OCI-LY1 (cell line): ENCODE measurements around the gene FAT2.

Experiments used
- H2AFZ ChIP-seq: fragments of 200-600 bp; sonication (generic), shearing (Covaris generic); 2 replicates; pipeline ENCODE4 v1.6.0; 2014; ENCODE audit warnings: antibody characterized with exemption, mild to moderate bottlenecking, low read length
- H3F3A ChIP-seq: fragments of 200-600 bp; sonication (generic), shearing (Covaris generic); 2 replicates; pipeline ENCODE4 v1.6.0; 2014; ENCODE audit warnings: mild to moderate bottlenecking, antibody characterized with exemption, low read length, moderate library complexity; ENCODE audit not compliant: insufficient read depth
- H3K27ac ChIP-seq: fragments of 200-600 bp; sonication (generic); 2 replicates; pipeline ENCODE4 v1.5.1; 2014; ENCODE audit warnings: low read length, mixed run types, mild to moderate bottlenecking, low read depth; ENCODE audit not compliant: poor library complexity, severe bottlenecking
- H3K27me3 ChIP-seq: fragments of 200-600 bp; sonication (generic); 2 replicates; pipeline ENCODE4 v1.6.0; 2014; ENCODE audit warnings: antibody characterized with exemption, mild to moderate bottlenecking, low read length, moderate library complexity; ENCODE audit not compliant: insufficient read depth
- H3K36me3 ChIP-seq: fragments of 200-600 bp; sonication (generic); 2 replicates; pipeline ENCODE4 v1.6.1; 2014; ENCODE audit warnings: mild to moderate bottlenecking, antibody characterized with exemption, low read length, moderate library complexity, mixed read lengths; ENCODE audit not compliant: insufficient read depth
- H3K4me1 ChIP-seq: fragments of 200-600 bp; sonication (generic); 2 replicates; pipeline ENCODE4 v1.5.1; 2014; ENCODE audit warnings: mild to moderate bottlenecking, low read length, moderate library complexity; ENCODE audit not compliant: insufficient read depth, severe bottlenecking
- H3K4me2 ChIP-seq: fragments of 200-600 bp; sonication (generic), shearing (Covaris generic); 2 replicates; pipeline ENCODE4 v1.6.1; 2014; ENCODE audit warnings: low read length
- H3K4me3 ChIP-seq: fragments of 200-600 bp; sonication (generic); 2 replicates; pipeline ENCODE4 v1.5.1; 2014; ENCODE audit warnings: low read length, low read depth, mild to moderate bottlenecking, mixed read lengths; ENCODE audit not compliant: poor library complexity, severe bottlenecking
- H3K79me2 ChIP-seq: fragments of 200-600 bp; shearing (Covaris generic); 2 replicates; pipeline ENCODE4 v1.6.1; 2016; ENCODE audit warnings: mixed run types, low read length, mixed read lengths; ENCODE audit not compliant: insufficient read depth
- H3K9ac ChIP-seq: fragments of 200-600 bp; sonication (generic), shearing (Covaris generic); 2 replicates; pipeline ENCODE4 v1.6.1; 2014; ENCODE audit warnings: mild to moderate bottlenecking, low read length, mixed read lengths
- H3K9me2 ChIP-seq: fragments of 200-600 bp; sonication (generic), shearing (Covaris generic); 2 replicates; pipeline ENCODE4 v1.6.1; 2014; ENCODE audit warnings: low read depth, mild to moderate bottlenecking, low read length, mixed read lengths
- H3K9me3 ChIP-seq: fragments of 200-600 bp; shearing (Covaris generic); 2 replicates; pipeline ENCODE4 v1.6.1; 2014; ENCODE audit warnings: low read length, mixed read lengths
- H4K20me1 ChIP-seq: fragments of 200-600 bp; sonication (generic), shearing (Covaris generic); 2 replicates; pipeline ENCODE4 v1.6.0; 2016; ENCODE audit warnings: mild to moderate bottlenecking, low read length; ENCODE audit not compliant: insufficient read depth
- CTCF ChIP-seq: fragments of 200-600 bp; sonication (generic), shearing (Covaris generic); IDR thresholded peaks from 2 replicates; pipeline ENCODE4 v1.5.1; 2017; ENCODE audit warnings: mild to moderate bottlenecking, antibody characterized with exemption, low read length, moderate library complexity, mixed read lengths
- EZH2 ChIP-seq: fragments of 200-600 bp; sonication (generic), shearing (Covaris generic); IDR thresholded peaks from 2 replicates; pipeline ENCODE4 v1.8.0; 2017; ENCODE audit warnings: borderline replicate concordance, mixed run types, mild to moderate bottlenecking, antibody characterized with exemption, low read length, moderate library complexity, mixed read lengths

The FAT2 gene

DNA sequence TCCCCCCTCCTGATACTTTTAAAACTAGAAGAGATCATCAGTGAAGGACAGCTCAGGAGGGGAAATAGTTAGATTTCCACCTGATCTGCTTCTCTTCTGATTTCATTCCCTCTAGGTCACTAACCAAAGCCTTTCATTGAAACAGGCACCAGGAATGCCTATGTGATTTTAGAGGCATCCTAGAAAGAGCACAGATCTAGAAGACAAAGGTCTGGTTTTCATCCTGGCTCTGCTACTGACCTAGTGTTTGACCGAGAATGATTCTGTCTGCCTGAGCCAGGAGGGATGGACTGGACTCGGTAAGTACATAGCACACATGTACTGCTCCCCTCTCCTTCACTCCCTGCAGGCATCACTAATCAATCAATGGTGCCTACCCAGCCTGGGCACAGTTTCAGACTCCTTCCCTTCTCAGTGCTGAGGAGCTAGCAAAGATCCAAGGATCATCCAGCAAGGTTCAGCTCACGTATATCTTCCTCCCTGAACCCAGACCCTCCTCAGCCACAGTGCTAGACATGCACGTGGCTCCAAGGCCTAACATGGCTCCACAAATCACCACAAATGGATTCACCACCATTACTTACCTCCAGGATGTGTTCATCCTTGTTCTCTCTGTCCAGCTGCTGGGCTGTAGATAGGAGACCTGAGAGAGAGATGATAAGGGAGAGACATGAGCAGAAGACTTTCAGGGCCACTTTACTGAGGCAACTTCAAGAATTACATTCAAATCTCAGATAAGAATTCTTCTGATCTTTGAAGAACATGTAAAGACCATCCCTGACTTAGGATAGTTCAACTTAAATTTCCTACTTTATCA, 35.2 kb downstream of the FAT2 start:
- Histone ChIP-seq H2AFZ (no peak overlapping the region), H3K36me3 (no peaks in the 10 kb centered on the region), H4K20me1 (no peaks in the 10 kb centered on the region), H3K9ac (no peak overlapping the region), H3F3A (no peaks in the 10 kb centered on the region), H3K4me1 (no peaks in the 10 kb centered on the region), H3K27ac (no peak overlapping the region), H3K4me3 (no peak overlapping the region), H3K9me2 (no peaks in the 10 kb centered on the region), H3K4me2 (no peak overlapping the region), H3K27me3 (0 out of 2 replicates have a peak, but pooled peaks cover 4% of the 10 kb centered on the region), H3K9me3 (no peaks in the 10 kb centered on the region), H3K79me2 (no peaks in the 10 kb centered on the region)
- no peak for TF ChIP-seq CTCF
- TF ChIP-seq EZH2: no peak

DNA sequence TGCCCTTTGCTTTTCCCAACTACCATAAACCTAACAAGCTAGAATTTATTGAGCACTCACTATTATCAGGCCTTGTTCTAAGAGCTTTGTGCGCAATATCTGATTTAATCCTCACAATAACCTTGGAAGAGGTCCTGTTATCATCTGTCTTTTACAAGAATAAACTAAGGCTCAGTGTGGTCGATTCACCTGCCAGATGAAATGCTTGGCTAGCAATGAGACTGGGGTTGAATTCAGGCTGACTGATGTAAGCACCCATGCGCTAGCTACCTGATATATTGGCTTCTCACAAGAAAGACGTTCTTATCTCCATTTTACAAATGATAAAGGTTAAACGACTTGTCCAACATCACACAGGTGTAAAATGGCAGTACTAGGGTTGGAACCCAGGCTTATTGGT, 37.4 kb downstream of the FAT2 start:
- H3K79me2 ChIP-seq: no peaks in the 10 kb centered on the region
- no peak for TF ChIP-seq CTCF
- no peak for TF ChIP-seq EZH2
- H3K36me3 ChIP-seq: no peaks in the 10 kb centered on the region
- H2AFZ ChIP-seq: no peak overlapping the region
- no peaks in the 10 kb centered on the region for H3K9me2 ChIP-seq
- H3K27me3 ChIP-seq: no peaks in the 10 kb centered on the region
- H3K27ac ChIP-seq: no peak overlapping the region
- no peak overlapping the region for H3K4me2 ChIP-seq
- H3F3A ChIP-seq: no peaks in the 10 kb centered on the region
- no peak overlapping the region for H3K9ac ChIP-seq
- H3K4me1 ChIP-seq: no peaks in the 10 kb centered on the region
- no peaks in the 10 kb centered on the region for H4K20me1 ChIP-seq
- H3K9me3 ChIP-seq: no peaks in the 10 kb centered on the region
- H3K4me3 ChIP-seq: no peak overlapping the region

- Histone ChIP-seq H3K9me3 (no peaks in the 10 kb centered on the region), H3K36me3 (no peaks in the 10 kb centered on the region), H3K4me2 (no peak overlapping the region), H3K9me2 (no peaks in the 10 kb centered on the region), H3F3A (no peaks in the 10 kb centered on the region), H3K27me3 (no peaks in the 10 kb centered on the region), H3K4me3 (no peak overlapping the region), H3K4me1 (no peaks in the 10 kb centered on the region), H3K79me2 (no peaks in the 10 kb centered on the region), H3K9ac (no peak overlapping the region), H3K27ac (no peak overlapping the region), H4K20me1 (no peaks in the 10 kb centered on the region), H2AFZ (no peak overlapping the region)
- TF ChIP-seq CTCF: no peak
- TF ChIP-seq EZH2: no peak
Observed at GRCh38 chr5:151553130-151553670, 37.9 kb downstream of the FAT2 start.
